ENCODE measurements around the gene TBCD.

The TBCD gene

GRCh38 chr17:82858376-82859126 is 106.7 kb downstream of the TBCD start:
- no peak for DNase-seq (ENCODE audit: low spot score)

GRCh38 chr17:82859431-82860403 is 107.9 kb downstream of the TBCD start:
- DNase-seq (ENCODE audit: low spot score), result no peak

- DNase-seq (ENCODE audit: low spot score), result no peak
These were observed 108.9 kb downstream of the TBCD start for GRCh38 chr17:82860606-82861392.

GRCh38 chr17:82861393-82861775 is 109.5 kb downstream of the TBCD start:
- DNase-seq (ENCODE audit: low spot score), result no peak

GRCh38 chr17:82862191-82862590 is 110.3 kb downstream of the TBCD start:
- DNase-seq (ENCODE audit: low spot score), result no peak

- DNase-seq (ENCODE audit: low spot score), result no peak
These were observed 111.0 kb downstream of the TBCD start for GRCh38 chr17:82862737-82863382.

GRCh38 chr17:82863383-82863940 is 111.6 kb downstream of the TBCD start:
- DNase-seq (ENCODE audit: low spot score), result no peak

GRCh38 chr17:82863941-82864712 is 112.3 kb downstream of the TBCD start:
- no peak for DNase-seq (ENCODE audit: low spot score)

GRCh38 chr17:82864713-82865248 is 112.9 kb downstream of the TBCD start:
- no peak for DNase-seq (ENCODE audit: low spot score)

- no peak for DNase-seq (ENCODE audit: low spot score)
These were observed 113.4 kb downstream of the TBCD start for GRCh38 chr17:82865274-82865673.

GRCh38 chr17:82865774-82866395 is 114.0 kb downstream of the TBCD start:
- DNase-seq (ENCODE audit: low spot score), result no peak

GRCh38 chr17:82866590-82867191 is 114.8 kb downstream of the TBCD start:
- no peak for DNase-seq (ENCODE audit: low spot score)

- DNase-seq (ENCODE audit: low spot score), result no peak
These were observed 116.0 kb downstream of the TBCD start for GRCh38 chr17:82867763-82868325.

- no peak for DNase-seq (ENCODE audit: low spot score)
These were observed 116.9 kb downstream of the TBCD start for GRCh38 chr17:82868715-82869131.

- DNase-seq (ENCODE audit: low spot score), result no peak
These were observed 117.7 kb downstream of the TBCD start for GRCh38 chr17:82869536-82869935.

GRCh38 chr17:82870091-82870491 is 118.2 kb downstream of the TBCD start:
- no peak for DNase-seq (ENCODE audit: low spot score)

- DNase-seq (ENCODE audit: low spot score), result no peak
These were observed 118.7 kb downstream of the TBCD start for GRCh38 chr17:82870541-82870940.

GRCh38 chr17:82871056-82871775 is 119.4 kb downstream of the TBCD start:
- no peak for DNase-seq (ENCODE audit: low spot score)

Data from hematopoietic multipotent progenitor cell treated with erythropoietin and hydrocortisone succinate and interleukin-3 and kit ligand, for 17 days (in vitro differentiated cells).